H54 (cell line): ENCODE data around the gene CNDP2.
"Not testable (repeated sequence)": the region's sequence is repeated elsewhere in the genome, so short reads cannot be mapped to it uniquely, and the experiment has no call there.

ENCODE experiments used
- DNase-seq: peaks from one replicate; pipeline ENCODE4 v3.0.0; 2011; ENCODE audit warnings: low spot score, mixed read lengths; ENCODE audit not compliant: insufficient read length
- FAIRE-seq: peaks from 3 replicates; lab custom pipeline; 2011; peaks lifted over from hg19 to GRCh38; lab: Jason Lieb, UNC
- POLR2A ChIP-seq: IDR thresholded peaks from 2 replicates; pipeline ENCODE4 v1.6.1; 2011; ENCODE audit warnings: low read depth, mild to moderate bottlenecking, low read length

CNDP2 gene

DNA sequence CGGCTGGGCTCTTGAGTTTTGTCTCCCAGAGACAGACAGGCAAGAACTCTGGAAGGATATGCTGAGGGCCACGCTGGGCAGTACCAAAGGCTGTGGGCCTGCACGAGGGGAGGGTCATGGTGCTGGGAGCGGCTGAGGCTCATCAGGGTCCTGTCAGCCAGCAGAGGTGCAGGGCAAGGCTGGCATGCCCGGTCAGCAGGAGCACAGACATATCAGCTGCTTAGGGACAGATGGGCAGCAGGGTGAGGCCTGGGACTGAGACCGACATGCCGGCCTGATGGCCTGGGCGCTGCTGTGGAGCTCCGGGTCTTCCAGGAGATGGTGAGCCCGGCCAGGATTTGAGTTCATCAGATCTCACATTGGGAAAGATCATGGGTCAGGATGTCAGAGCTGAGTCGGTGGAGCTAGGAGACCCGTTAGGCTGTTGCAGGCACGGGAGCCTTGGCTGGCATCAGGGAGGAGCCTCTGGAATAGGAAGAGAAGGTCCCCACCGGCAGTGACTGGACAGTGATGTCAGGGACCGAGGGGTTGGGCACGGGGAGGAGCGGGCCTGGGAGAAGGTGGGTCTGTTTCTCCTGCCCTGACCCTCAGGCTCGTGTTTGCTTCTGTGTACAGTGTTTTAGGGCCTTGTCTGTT, 18.8 kb downstream of the CNDP2 start:
- no peak for DNase-seq
- no peak for TF ChIP-seq POLR2A
- FAIRE-seq: no peak

DNA sequence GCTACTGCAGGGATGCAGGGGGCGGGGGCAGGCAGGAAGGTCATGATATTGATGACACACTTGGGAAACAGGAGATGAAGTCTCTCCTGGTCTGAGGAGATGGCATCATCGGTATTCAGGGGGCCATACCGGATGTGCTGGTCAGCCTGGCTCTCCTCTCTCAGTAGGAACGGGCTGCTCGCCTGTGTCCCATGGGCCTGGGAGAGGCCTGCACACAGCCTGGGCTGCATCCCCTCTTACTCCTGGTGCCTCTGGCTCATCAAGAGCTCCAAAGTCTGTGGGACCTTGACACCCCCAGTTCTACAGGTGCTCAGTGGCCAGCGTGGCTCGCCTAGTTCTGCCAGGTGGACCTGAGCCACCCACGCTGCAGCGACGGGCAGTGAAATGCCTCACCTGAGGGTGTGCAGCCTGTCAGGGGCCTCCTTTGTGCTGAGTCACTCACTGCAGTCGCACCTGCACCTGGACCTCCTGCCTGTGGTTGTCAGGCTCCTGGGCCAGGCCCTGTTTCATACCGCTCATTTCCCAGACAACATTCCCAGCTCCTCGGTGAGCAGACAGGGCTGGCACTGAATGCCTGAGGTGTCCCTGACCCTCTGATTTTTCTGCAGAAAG, 19.6 kb downstream of the CNDP2 start:
- no peak for FAIRE-seq
- no peak for DNase-seq
- no peak for TF ChIP-seq POLR2A

DNA sequence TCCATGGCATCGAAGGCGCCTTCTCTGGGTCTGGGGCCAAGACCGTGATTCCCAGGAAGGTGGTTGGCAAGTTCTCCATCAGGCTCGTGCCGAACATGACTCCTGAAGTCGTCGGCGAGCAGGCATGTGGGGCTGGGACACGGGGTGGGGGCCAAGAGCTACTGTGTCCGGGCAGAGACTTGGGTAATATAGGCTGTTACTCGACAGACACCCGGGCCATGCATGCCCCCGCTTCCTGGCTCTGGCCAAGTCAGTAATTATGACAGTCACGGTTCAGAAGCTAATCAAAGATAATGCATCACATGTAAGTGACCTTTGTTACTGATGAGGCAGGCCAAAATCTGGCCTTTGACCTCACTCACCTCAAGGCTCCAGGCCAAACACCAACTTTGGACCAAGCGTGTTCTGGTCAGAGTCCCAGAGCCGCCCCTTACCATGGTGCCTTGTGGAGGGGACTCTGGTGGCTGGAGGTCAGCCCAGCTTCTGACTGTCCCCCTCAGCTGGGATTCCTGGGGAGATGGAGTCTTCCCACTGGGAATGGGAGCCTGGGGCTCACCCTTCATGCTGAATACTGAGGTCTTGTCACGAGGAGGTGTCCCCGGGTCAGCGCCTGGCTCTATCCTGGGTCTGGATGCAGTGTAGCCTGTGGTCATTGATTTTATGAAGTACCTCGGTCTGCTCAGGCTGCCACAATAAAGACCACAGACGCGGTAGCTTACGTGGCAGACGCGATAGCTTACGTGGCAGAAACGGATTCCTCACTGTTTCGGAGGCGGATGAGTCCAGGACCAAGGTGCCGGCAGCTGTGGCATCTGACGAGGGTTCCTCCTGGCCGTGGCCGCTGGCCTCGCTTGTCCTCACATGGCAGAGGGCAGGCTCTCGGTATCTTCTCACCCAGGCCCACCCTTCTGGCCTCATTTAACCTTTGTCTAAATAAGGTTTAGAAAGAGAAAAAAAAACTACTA, 20.4 kb downstream of the CNDP2 start:
- TF ChIP-seq POLR2A: no peak
- FAIRE-seq: no peak
- DNase-seq: no peak

DNA sequence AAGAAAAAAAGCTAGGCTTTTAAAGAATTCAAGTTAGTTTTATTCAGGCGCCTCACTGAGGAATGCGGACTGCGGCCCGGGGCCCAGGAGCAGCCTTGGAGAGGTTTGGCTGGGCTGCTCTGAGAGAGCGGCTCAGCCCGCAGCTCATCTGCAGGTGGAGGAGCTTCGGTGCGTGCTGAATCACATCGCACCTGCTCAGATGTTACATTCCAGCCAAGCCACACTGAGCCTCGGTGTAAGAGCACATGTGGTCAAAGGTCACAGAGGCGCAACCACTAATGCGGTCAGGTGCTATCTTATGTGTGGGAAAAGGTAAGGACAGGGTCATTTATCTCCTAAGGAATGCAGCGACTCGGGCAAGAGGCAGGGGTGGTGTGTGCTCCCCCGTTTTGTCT, 21.1 kb downstream of the CNDP2 start:
- FAIRE-seq: no peak

DNA sequence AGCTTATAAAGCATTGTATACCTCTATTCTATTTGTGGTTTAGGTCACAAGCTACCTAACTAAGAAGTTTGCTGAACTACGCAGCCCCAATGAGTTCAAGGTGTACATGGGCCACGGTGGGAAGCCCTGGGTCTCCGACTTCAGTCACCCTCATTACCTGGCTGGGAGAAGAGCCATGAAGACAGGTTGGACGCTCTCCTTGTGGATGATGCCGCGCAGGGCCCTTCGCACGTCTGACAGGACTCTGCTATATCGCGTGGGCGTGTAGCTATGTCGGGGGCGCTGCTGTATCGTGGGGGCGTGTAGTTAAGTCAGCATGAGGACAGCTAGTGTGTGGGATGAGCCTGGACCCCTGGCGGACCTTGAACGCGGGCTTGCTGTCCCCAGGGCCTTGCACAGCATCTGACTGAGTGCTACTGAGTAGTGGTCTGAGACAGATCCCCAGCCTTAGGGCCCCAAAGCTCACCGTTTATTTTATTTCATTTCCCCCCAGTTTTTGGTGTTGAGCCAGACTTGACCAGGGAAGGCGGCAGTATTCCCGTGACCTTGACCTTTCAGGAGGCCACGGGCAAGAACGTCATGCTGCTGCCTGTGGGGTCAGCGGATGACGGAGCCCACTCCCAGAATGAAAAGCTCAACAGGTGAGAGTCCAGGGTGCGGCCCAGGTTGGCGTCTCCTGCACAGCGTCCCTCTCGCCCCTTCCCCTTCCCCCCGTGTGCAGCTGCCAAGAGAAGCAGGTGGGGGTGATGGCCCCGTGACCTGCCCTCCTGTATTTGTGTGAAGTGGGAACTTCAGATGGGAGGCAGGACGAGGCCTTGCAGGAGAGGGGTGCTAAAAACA, 22.5 kb downstream of the CNDP2 start:
- DNase-seq: no peak
- TF ChIP-seq POLR2A: no peak
- no peak for FAIRE-seq

More for the DNA sequence above, 21.1 kb downstream of the CNDP2 start:
- DNase-seq: no peak
- no peak for TF ChIP-seq POLR2A

DNA sequence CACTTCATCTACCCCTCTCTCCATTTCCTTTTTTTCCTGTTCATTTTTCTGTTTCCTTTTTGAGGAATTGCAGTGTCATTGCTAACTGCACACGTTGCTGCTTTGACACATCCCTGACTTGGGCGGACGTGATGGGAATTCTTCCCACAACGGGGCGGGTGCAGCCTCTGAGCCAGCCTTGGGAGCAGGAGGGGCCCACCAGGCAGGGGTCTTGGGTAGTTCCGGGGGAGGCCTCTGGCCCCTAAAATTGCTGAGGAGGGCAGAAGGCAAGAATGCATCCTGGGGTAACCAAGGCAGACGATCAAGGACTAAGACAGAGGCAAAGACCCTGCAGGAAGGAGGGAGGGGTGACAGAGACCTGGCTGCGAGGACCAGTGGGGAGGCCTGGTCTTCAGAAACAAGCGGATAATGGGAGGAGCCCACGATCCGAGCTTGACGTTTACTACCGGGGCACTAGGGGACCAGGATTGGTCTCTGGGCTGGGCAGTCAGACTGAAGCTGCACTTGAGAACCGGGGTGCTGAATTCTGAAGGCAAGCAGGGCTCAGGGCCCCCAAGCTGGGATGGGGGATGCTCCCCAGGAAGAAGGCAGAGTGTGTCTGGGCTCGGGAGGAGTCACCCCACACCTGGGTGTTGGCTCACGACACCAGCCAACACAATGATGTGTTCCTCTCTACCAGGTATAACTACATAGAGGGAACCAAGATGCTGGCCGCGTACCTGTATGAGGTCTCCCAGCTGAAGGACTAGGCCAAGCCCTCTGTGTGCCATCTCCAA, 23.3 kb downstream of the CNDP2 start:
- DNase-seq (no peak), FAIRE-seq (no peak)
- TF ChIP-seq POLR2A: no peak

DNA sequence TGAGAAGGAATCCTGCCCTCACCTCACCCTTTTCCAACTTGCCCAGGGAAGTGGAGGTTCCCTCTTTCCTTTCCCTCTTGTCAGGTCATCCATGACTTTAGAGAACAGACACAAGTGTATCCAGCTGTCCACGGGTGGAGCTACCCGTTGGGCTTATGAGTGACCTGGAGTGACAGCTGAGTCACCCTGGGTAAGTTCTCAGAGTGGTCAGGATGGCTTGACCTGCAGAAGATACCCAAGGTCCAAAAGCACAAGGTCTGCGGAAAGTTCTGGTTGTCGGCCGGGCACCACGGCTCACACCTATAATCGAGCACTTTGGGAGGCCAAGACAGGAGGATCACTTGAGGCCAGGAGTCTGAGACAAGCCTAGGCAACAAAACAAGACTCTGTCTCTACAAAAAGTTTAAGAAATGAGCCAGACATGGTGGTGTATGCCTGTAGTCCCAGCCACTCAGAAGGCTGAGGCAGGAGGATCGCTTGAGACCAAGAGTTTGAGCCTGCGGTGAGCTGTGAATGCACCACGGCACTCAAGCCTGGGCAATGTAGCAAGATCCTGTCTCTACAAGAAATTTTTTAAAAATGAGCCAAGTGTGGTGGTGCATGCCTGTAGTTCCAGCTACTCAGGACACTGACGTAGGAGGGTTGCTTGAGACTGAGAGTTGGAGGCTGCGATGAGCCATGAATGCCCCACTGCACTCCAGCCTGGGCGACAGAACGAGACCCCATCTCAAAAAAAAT, 24.1 kb downstream of the CNDP2 start:
- DNase-seq (no peak), FAIRE-seq (no peak)
- TF ChIP-seq POLR2A: no peak

DNA sequence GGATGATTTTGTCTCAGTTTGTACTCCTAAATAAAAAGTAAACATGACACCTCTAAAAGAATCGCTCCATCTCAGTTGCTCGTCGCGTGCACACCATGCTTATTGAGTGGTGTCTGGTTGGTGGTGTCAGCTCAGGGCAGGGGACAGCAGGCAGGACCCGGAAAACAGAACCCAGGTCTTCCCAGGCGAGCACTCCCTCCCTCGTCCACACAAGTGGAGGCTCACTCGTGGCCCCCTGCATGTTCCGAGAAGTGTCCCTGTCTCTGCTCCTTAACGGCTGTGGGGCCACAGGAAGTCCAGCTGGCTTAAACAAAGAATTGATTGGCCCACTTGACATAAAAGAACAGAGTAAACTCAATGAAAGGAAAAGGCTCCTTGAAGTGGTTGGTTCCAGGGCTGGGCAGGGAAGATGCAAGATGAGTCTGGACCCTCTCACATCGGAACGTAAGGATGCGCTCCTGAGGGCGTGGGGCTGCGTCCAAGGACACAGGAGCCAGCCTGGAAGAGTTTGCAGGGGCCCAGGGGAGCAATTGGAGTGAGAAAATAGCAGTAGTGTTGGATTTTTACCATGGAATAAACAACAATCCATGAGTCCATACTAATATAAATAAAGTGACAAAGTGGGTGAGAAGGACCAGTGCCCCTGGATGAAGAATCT, 25.0 kb downstream of the CNDP2 start:
- TF ChIP-seq POLR2A: no peak
- DNase-seq: no peak
- FAIRE-seq: no peak

DNA sequence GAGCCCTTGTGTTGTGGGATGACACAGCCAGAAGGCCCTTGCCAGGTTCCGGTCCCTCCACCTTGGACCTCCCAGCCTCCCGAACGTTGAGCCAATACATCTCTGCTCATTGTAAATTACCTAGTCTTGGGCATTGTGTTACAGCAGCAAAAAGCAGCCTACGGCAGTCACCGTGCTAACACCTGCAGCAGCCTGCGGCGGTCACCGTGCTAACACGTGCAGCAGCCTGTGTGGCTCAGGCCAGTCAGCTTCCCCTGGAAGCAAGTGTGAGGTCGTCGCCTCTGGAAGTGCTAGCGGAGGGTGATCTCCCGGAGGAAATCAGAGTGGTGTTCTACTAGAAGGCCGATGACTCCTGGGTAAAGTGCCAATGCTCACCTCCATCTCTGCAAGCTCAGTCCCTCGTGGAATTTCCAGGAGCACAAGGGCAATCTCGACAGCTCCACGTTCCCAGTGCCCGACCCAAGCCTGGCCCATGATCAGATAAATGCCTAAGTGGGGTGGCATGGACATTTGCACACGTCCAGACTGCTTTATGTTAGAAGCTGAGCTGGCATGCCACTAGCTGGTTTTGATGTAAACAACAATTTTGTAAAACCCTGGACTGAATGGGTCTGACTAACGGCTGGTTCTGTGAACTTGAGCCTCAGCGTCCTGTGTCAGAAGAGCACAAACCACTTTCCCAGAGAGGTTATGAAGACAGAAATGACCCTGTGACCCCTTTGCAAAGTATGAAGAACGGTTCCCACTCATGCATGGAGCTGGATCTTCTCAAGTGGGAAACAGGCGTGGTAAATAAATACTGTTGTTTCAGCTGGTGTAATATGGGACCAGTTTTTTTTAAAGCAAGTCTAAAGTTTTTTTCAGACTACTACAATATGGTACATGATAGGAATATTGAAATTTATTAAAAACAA, 26.7 kb downstream of the CNDP2 start:
- no peak for FAIRE-seq
- no peak for DNase-seq
- no peak for TF ChIP-seq POLR2A

DNA sequence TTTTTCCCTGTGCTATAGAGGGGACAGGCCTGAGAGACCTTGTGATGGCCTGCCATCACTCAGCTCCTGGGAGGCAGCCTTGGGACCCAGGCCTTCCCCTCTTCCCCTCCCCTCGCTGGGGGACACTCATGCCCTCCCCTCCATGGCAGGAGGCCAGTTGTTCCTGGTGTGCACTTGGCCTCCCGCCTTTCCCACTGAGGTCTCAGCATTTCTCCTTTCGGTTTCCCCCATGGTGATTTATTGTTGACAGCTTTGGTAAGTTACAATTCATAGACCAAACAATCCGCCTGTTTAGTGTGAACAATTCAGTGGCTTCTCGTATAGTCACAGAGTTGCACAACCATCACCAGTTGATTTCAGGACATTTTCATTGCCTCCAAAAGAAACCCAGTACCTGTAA, 27.9 kb downstream of the CNDP2 start:
- no peak for TF ChIP-seq POLR2A
- DNase-seq (no peak), FAIRE-seq (no peak)

DNA sequence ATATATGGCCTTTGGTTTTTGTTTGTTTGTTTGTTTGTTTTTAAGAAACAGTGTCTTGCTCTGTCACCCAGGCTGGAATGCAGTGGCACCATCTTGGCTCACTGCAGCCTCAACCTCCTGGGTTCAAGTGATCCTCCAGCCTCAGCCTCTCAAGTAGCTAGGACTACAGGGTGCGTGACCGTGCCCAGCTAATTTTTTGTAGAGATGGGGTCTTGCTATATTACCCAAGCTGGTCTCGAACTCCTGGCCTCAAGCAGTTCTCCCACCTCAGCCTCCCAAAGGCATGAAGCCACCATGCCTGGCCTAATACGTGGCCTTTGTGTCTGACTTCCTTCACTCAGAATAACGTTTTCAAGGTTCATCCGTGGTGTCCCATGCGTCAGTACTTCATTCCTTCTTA, 28.8 kb downstream of the CNDP2 start:
- not testable (repeated sequence) for DNase-seq, FAIRE-seq
